AG10803 (cell line): Measurements from ENCODE around the gene LGALS3.

Source experiments
- DNase-seq: peaks from one replicate; pipeline ENCODE4 v3.0.0; 2010; ENCODE audit warnings: low read depth
- H3K4me3 ChIP-seq: 2 replicates; pipeline ENCODE4 v1.5.1; 2011; ENCODE audit warnings: mild to moderate bottlenecking, low read length, control low read depth
- TF ChIP-seq, protein P1 (sequence below): conservative IDR thresholded peaks from 2 replicates; pipeline ENCODE4 v1.5.1; 2011; ENCODE audit warnings: mild to moderate bottlenecking, low read length, control low read depth, inconsistent platforms

Gene LGALS3

GRCh38 chr14:55139141-55139540 lies 10.1 kb downstream of the LGALS3 start:
- no peak for DNase-seq
- no peak overlapping the region for H3K4me3 ChIP-seq
- TF ChIP-seq, protein P1, sequence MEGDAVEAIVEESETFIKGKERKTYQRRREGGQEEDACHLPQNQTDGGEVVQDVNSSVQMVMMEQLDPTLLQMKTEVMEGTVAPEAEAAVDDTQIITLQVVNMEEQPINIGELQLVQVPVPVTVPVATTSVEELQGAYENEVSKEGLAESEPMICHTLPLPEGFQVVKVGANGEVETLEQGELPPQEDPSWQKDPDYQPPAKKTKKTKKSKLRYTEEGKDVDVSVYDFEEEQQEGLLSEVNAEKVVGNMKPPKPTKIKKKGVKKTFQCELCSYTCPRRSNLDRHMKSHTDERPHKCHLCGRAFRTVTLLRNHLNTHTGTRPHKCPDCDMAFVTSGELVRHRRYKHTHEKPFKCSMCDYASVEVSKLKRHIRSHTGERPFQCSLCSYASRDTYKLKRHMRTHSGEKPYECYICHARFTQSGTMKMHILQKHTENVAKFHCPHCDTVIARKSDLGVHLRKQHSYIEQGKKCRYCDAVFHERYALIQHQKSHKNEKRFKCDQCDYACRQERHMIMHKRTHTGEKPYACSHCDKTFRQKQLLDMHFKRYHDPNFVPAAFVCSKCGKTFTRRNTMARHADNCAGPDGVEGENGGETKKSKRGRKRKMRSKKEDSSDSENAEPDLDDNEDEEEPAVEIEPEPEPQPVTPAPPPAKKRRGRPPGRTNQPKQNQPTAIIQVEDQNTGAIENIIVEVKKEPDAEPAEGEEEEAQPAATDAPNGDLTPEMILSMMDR, result no peak

DNA sequence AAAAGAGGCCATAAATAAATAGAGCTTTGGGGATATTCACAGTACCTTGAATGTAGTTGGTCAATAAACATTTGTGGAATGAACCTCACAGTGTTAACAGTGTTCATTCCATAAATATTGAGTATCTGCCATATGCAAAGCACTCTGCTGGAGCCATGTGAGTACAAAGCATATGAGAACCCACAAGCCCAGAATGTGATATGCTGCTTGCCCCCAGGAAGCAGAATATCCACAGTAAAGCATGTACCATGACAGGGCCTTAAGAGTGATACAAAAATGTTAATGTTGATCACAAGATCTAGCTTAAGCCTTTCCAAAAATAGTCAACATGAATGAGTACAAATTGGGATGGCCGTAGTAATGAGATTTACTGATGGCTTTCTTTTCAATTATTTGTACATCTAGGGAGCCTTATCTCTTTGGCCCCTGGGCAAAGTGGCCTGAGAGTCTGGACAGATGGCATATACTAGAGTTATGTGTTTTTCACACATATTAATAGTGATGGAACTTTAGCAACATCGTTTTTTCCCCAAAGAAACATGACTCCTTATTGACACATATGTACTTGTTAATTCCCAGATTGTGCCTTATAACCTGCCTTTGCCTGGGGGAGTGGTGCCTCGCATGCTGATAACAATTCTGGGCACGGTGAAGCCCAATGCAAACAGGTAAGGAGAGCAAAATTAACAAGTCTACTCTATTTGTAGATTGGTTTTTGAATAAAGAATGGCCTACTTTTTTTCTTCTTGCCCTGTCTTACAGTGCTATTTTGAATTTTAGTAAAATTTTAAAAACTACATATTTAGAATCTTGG lies 10.9 kb downstream of the LGALS3 start:
- DNase-seq, result no peak
- no peak overlapping the region for H3K4me3 ChIP-seq
- TF ChIP-seq, protein P1, result no peak

GRCh38 chr14:55141825-55142224 lies 12.8 kb downstream of the LGALS3 start:
- H3K4me3 ChIP-seq, result no peak overlapping the region
- TF ChIP-seq, protein P1, result no peak
- no peak for DNase-seq

GRCh38 chr14:55142466-55142865 lies 13.4 kb downstream of the LGALS3 start:
- DNase-seq, result no peak
- no peak overlapping the region for H3K4me3 ChIP-seq
- TF ChIP-seq, protein P1, result no peak

GRCh38 chr14:55146425-55146824 lies 17.4 kb downstream of the LGALS3 start:
- no peak overlapping the region for H3K4me3 ChIP-seq
- no peak for DNase-seq
- TF ChIP-seq, protein P1, result no peak

- peak; percentile 33 for DNase-seq
- TF ChIP-seq, protein P1, result no peak
- H3K4me3 ChIP-seq, result no peak overlapping the region
These were observed 22.5 kb downstream of the LGALS3 start for GRCh38 chr14:55151601-55152000.

DNA sequence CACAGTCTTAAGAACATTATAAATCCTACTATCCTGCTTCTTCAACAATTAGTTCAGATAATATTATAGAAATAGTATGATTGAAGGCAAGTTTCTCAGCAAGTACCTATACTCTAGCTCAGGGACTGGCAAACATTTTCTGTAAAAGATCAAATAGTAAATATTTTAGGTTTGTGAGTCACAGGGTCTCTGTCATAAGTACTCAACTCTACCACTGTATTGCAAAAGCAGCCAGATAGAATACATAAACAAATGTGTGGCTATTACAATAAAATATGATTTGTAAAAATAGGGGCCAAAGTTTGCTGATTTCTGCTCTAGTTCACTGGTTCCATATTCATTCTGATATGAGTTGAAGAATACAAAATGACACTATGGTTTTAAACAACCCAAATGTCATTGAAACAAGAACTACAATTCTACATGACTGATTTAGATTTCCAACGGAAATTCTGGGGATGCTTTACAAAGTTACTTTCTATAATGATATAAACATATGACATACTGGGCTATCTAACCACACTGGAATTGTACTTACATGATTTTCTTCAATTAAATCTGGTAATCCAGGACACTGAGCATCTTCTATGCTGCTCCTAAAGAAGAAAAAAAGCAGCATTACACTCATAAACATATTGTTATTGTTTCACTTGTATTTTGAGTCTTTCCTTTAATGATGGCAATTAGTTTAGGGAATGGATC lies 23.2 kb downstream of the LGALS3 start:
- no peak overlapping the region for H3K4me3 ChIP-seq
- peak; percentile 52 for DNase-seq
- TF ChIP-seq, protein P1, result no peak
